Ishikawa (cell line): ENCODE data around the gene RECQL5.

Source experiments
- CREB1 ChIP-seq: IDR thresholded peaks from 2 replicates; pipeline ENCODE4 v1.6.1; 2012; ENCODE audit warnings: low read depth
- FOXM1 ChIP-seq: IDR thresholded peaks from 2 replicates; pipeline ENCODE4 v1.6.1; 2012; ENCODE audit warnings: low read depth, borderline replicate concordance
- RAD21 ChIP-seq: IDR thresholded peaks from 2 replicates; pipeline ENCODE4 v1.6.1; 2012; ENCODE audit warnings: low read depth
- REST ChIP-seq: IDR thresholded peaks from 2 replicates; pipeline ENCODE4 v1.6.1; 2012; ENCODE audit warnings: low read depth, mild to moderate bottlenecking
- ZBTB7A ChIP-seq: IDR thresholded peaks from 2 replicates; pipeline ENCODE4 v1.6.1; 2012; ENCODE audit warnings: low read depth

- TF ChIP-seq REST: no peak
- no peak for TF ChIP-seq FOXM1
- no peak for TF ChIP-seq CREB1
- no peak for TF ChIP-seq RAD21
- no peak for TF ChIP-seq ZBTB7A
Observed at GRCh38 chr17:75712446-75712845, 45.5 kb upstream of the RECQL5 start.
